Prostate gland (tissue), 2 donors: ENCODE data around the gene CELF2. TPM values are rescaled to one million over a fixed set of nuclear protein-coding genes. Genes with fewer than 3 reads are reported as not detected.

Source experiments
- DNase-seq: peaks from one replicate; pipeline ENCODE4 v3.0.0-alpha.2; 2019; ENCODE audit warnings: low spot score
- H3K27ac ChIP-seq, 2 donors: fragments of 200-600 bp; sonication (generic); 2 replicates each; pipeline ENCODE4 v1.5.1; 2017 to 2019
- H3K27me3 ChIP-seq: fragments of 200-600 bp; sonication (generic); replicated peaks from 2 replicates; pipeline ENCODE4 v1.5.1; 2019; ENCODE audit not compliant: insufficient read depth
- H3K36me3 ChIP-seq, 2 donors: fragments of 200-600 bp; sonication (generic); 1 replicate in 1 of 2; 2 replicates in 1 of 2; pipeline versions ENCODE4 v1.5.1 to v1.8.1; 2017 to 2019
- H3K4me1 ChIP-seq: fragments of 200-600 bp; sonication (generic); replicated peaks from 2 replicates; pipeline ENCODE4 v1.5.1; 2019
- H3K4me3 ChIP-seq, 2 donors: fragments of 200-600 bp; sonication (generic); 2 replicates each; pipeline ENCODE4 v1.5.1; 2017 to 2019
- H3K9me3 ChIP-seq: fragments of 200-600 bp; sonication (generic); 2 replicates; pipeline ENCODE4 v1.5.1; 2017
- POLR2A ChIP-seq: fragments of 450-650 bp; IDR thresholded peaks from one replicate; pipeline ENCODE4 v1.6.1; 2016; ENCODE audit warnings: antibody characterized with exemption, mild to moderate bottlenecking
- POLR2AphosphoS5 ChIP-seq: sonication (generic); formaldehyde crosslinking; IDR thresholded peaks from one replicate; pipeline ENCODE4 v1.6.1; 2017; ENCODE audit warnings: antibody characterized with exemption
- WGBS: methylation state at CpG from one replicate; pipeline ENCODE4 v1.1.5; 2018; 5-methylcytosine and 5-hydroxymethylcytosine counted together
- intact Hi-C: fragments of 100-400 bp; cut with DNase I; formaldehyde crosslinking; loops from one replicate; pipeline ENCODE4 v1.14.2; 2022
- total RNA-seq, 2 donors: library from RNA; depleted of rRNA; stranded (reverse); fragments of >200 nt; gene quantifications; one replicate each; pipeline ENCODE4 v1.1.0, GENCODE V29; 2016
- TF ChIP-seq, protein P1 (sequence below), 4 experiments: fragments of 200-600 bp in 2 of 4; fragments of 450-650 bp in 2 of 4; sonication (generic) in 2 of 4; IDR thresholded peaks; 1 replicate in 3 of 4; 2 replicates in 1 of 4; pipeline ENCODE4 v1.5.1; 2016 to 2019; ENCODE audit warnings: antibody characterized with exemption in 4 of 4, mild to moderate bottlenecking in 2 of 4, moderate library complexity in 2 of 4

Gene CELF2
- total RNA-seq, 2 donors from 2014 or later = 19.2 to 43.2 TPM

DNA sequence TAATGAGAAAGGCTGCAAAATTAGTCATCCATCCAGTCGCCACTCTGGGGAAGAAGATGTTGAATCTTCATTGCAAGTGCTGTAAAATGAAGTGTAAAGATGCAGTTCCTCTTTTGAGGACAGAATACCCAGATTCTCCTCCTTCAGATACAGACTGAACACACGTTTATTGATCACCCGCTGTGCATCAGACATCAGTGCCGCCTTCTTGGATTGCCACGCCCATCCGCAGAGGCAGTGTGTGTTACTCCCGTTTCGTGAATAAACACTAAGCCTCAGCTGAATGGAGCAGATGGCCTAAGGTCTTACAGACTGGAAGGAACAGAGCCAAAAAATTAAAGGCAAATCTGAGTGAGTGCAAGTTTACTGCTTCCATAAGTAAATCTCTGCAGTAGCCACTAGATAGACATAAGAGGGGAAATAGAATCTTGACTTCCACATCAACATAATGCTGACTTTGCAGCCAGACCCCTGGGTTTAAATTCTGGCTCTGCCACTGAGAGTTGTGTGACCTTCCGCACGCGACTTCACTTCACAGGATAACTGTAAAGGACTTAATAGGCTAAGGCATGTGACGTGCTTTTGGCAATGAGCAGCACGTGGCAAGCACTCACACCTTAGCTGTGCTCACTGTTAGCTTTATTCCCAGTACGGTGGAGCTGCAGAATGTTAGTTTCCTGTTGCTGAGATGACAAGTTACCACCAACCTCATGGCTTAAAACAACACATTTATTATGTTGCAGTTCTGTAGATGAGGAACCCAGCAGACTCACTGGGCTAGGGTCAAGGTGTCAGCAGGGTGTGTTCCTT is 285.9 kb downstream of the CELF2 start:
- no peaks in the 10 kb centered on the region for H3K36me3 ChIP-seq

DNA sequence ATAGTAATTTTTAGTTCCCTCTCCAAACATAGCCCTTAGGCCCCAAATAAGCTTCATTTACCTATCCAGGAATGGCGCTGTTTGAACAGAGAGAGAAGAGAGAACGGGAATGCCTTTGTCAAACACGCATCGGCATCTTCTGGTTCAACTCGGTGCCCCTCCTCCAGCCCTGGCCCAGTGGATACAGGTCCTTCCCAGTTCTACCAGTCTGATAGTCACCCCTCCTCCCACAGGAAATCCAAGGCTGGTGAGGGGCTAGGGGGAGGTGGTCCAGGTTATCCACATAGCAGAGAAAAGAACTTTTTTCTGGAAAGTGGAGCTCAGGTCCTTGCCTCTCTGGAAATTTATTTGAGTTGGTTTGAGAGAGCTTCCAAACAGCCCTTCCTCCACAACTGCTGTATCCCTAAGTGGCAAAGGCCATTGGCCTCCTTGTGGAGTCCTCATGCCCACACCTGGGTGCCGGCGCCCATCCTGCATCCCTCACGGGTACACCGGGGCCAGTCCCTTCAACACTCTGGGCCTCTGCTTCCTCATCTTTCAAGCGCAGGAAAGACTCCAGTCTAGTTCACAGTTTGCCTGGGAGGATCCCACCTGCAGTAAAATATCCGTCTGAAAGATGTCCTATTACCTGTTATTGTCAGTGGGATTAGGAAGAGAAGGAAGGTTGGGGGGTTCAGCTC is 287.4 kb downstream of the CELF2 start:
- Histone ChIP-seq H3K27me3 (no peaks in the 10 kb centered on the region), H3K4me3 (no peak overlapping the region), H3K9me3 (no peaks in the 10 kb centered on the region), H3K27ac (no peak overlapping the region), H3K36me3 (no peaks in the 10 kb centered on the region), H3K4me1 (no peaks in the 10 kb centered on the region)
- DNase-seq = no peak
- intact Hi-C loops = loop anchor here (10.0 kb wide), 1 partner anchor 1570 kb away; no protein-coding TSS in a partner anchor
- TF ChIP-seq, protein P1, sequence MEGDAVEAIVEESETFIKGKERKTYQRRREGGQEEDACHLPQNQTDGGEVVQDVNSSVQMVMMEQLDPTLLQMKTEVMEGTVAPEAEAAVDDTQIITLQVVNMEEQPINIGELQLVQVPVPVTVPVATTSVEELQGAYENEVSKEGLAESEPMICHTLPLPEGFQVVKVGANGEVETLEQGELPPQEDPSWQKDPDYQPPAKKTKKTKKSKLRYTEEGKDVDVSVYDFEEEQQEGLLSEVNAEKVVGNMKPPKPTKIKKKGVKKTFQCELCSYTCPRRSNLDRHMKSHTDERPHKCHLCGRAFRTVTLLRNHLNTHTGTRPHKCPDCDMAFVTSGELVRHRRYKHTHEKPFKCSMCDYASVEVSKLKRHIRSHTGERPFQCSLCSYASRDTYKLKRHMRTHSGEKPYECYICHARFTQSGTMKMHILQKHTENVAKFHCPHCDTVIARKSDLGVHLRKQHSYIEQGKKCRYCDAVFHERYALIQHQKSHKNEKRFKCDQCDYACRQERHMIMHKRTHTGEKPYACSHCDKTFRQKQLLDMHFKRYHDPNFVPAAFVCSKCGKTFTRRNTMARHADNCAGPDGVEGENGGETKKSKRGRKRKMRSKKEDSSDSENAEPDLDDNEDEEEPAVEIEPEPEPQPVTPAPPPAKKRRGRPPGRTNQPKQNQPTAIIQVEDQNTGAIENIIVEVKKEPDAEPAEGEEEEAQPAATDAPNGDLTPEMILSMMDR (IDR thresholded peaks at IDR 0.05) = no peak
- no peak for TF ChIP-seq POLR2AphosphoS5
- TF ChIP-seq POLR2A = no peak
- WGBS = 96% methylated on average over 11 of the region's 11 CpGs

More for the DNA sequence above, 285.9 kb downstream of the CELF2 start:
- Histone ChIP-seq H3K27ac (no peak overlapping the region), H3K27me3 (no peaks in the 10 kb centered on the region), H3K4me1 (no peaks in the 10 kb centered on the region), H3K9me3 (no peaks in the 10 kb centered on the region), H3K4me3 (no peak overlapping the region)
- 89% methylated on average over 14 of the region's 14 CpGs for WGBS
- TF ChIP-seq, protein P1 (IDR thresholded peaks at IDR 0.05) = no peak
- TF ChIP-seq POLR2A = no peak
- no peak for TF ChIP-seq POLR2AphosphoS5
- DNase-seq = no peak
- intact Hi-C loops = loop anchor here (10.0 kb wide), 1 partner anchor 1569 kb away; no protein-coding TSS in a partner anchor

DNA sequence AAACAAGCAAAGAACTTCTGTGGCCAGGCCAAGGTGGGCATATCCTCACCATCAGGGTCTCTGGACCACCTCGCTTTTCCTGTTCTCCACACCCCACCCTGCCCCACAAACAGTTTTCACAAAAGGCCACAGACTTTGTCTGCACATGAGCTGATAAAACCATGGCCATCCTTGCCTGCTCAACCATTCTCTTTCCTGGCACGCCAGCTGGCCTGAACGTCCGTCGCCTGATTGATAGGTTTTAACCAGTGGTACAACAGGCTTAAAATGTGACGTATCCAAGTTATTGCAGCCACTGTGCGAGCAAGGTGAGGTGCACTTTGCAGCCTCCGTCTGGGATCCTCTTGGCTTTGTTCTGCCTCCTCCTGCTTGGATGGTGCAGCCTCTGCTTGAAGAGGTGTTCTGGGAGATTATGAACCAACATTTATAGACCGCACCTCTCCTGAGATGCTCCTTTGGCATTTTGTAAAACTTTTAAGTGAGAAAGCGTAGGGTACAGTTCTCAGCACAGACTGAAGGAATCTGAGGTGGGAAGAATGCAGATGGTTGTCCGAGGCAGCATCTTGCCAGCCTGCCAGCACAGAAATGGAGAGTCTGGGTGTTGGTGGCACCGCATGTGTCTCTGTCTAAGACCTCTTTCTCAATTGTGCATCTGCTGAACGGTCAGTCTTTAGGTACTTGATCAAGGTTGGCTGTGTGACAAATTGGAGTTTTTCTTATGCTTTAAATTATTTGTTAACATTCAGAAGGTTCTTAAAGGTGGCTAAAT is 288.3 kb downstream of the CELF2 start:
- Histone ChIP-seq H3K4me1 (no peaks in the 10 kb centered on the region), H3K36me3 (no peaks in the 10 kb centered on the region), H3K9me3 (no peaks in the 10 kb centered on the region), H3K27ac (no peak overlapping the region), H3K27me3 (no peaks in the 10 kb centered on the region), H3K4me3 (no peak overlapping the region)
- TF ChIP-seq POLR2AphosphoS5 (no peak), POLR2A (no peak)
- TF ChIP-seq, protein P1 (IDR thresholded peaks at IDR 0.05) = no peak
- WGBS = 94% methylated on average over 13 of the region's 13 CpGs
- DNase-seq = no peak
- intact Hi-C loops = loop anchor here (10.0 kb wide), 1 partner anchor 1571 kb away; no protein-coding TSS in a partner anchor

DNA sequence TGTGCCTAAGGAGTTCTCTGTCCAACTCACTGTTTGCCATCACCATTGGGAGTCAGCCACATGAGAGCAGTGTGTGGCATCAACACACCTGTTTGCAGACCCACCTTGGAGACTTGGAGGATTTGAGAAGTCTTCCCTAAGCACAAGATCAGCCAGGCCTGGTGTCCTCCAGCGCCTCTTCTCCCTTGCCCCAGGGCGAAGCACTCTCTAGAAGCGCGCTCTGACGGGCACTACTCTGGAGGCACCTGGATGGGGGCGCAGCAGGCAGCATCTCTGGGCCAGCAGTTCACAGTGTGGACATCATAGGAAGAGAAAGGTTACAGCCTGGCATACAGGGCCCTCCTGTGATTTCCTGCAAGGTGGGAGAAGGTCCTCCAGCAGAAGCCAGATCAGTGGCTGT is 289.3 kb downstream of the CELF2 start:
- no peak for DNase-seq
- Histone ChIP-seq H3K27ac (no peak overlapping the region), H3K4me3 (no peak overlapping the region), H3K36me3 (no peaks in the 10 kb centered on the region), H3K4me1 (no peaks in the 10 kb centered on the region), H3K9me3 (no peaks in the 10 kb centered on the region), H3K27me3 (no peaks in the 10 kb centered on the region)
- no peak for TF ChIP-seq POLR2A
- TF ChIP-seq, protein P1 (IDR thresholded peaks at IDR 0.05) = no peak
- TF ChIP-seq POLR2AphosphoS5 = no peak
- intact Hi-C loops = loop anchor here (10.0 kb wide), 1 partner anchor 1572 kb away; no protein-coding TSS in a partner anchor
- 98% methylated on average over 6 of the region's 6 CpGs for WGBS
